ENCODE results near the gene MIPOL1.
"Not testable (repeated sequence)": the region's sequence is repeated elsewhere in the genome, so short reads cannot be mapped to it uniquely, and the experiment has no call there.

Gene MIPOL1

DNA sequence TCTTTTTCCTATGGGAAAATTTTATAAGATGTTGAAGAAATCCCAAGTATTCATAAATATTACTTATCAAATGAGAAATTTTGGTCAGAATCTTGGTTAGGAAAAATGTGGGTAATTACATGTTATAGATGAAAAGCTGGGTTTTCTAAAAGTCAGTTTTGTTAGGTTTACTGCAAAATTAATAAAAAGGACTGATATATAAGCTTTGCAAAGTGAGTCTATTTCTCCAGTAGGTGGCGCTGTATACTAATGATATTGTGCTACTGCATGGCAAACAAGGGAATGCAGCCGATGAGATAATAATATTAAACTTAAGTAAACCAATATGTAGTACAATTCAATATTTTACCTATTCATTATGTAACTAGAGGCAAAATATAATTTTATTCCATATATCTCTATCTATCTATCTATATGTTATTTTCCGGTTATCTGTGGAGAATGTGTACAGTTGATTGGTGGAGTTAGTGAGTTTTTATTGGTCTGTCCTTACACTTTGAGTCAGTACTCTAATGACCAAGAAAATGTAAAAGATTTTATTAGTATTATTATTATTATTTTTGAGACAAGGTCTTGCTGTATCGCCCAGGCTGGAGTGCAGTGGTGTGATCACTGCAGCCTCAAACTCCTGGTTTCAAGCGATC is 32.9 kb downstream of the MIPOL1 start:
- in situ Hi-C loops (cut with HindIII; ENCODE audit: low sequenced_read_pairs): no loop called here

DNA sequence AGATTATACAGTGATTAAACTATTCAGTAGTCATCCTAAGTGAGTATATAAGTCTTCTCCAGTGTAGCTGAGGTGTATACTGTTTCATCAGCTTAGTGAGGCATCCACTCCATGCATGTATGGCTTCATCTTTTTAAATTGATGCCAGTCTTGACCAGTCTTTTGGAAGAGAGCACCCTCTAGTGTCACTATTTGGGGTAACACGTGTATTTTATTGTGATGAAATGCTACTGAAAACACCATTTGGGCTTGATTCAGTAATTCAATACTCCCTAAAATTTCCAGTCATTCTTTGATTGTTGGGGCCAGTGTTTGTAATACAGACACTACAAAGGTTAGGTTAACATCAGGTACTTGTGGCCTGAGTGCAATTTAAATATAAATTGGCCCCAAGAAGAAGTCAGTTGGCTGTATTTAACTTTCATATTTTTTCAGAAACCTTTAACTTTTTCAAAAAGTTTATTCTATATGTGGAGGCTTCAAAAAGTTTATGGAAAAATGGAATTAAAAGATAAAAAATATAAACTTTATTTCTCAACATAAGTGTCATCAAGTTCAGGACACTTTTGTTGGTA is 35.3 kb downstream of the MIPOL1 start:
- in situ Hi-C loops (cut with HindIII; ENCODE audit: low sequenced_read_pairs): no loop called here

DNA sequence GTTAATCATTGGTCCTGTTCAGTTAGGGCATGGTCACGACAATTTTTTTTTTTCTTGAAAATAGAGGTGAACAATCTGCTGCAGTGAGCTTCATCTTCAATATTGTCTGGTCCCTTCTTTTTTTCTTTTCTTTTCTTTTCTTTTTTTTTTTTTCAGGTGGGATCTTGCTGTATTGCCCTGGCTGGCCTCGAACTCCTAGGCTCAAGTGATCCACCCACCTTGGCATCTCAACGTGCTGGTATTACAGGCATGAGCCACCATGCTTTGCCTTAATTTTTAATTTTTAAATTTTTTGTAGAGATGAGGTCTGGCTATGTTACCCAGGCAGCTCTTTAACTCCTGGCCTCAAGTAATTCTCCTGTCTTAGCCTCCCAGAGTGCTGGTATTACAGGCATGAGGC is 36.5 kb downstream of the MIPOL1 start:
- in situ Hi-C loops (cut with HindIII; ENCODE audit: low sequenced_read_pairs): no loop called here

DNA sequence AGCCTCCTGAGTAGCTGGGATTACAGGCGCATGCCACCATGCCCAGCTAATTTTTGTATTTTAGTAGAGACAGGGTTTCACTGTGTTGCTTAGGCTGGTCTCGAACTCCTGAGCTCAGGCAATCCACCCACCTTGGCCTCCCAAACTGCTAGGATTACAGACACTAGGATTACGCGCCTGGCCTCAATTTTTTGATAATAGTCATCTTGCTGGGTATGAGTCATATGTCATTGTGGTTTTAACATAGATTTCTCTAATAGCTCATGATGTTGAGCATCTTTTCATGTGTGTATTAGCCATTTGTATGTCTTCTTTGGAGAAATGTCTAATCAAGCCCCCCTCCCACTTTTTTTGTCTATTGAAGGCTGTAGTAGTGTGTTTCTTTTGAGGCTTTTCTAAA is 38.3 kb downstream of the MIPOL1 start:
- in situ Hi-C loops (cut with HindIII; ENCODE audit: low sequenced_read_pairs): not testable (repeated sequence)

DNA sequence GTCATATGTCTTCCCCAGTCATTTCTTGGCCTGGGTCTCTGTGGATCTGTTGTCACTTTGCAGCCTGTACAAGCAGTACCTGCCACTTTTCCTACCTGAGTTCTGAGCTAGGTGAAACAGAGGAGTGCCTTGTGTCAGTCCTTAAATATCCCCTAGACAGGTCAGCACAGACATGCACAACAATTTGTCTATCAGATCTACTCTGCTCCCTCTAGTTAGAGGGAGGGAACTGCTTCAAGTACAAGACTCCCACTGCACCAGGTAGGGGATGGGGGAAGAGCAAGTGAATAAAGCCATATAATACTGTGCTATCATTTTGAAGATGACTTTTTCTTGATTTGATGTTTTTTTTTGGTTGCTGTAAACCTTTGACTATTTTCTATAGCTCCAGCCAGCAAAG is 39.4 kb downstream of the MIPOL1 start:
- in situ Hi-C loops (cut with HindIII; ENCODE audit: low sequenced_read_pairs): no loop called here

DNA sequence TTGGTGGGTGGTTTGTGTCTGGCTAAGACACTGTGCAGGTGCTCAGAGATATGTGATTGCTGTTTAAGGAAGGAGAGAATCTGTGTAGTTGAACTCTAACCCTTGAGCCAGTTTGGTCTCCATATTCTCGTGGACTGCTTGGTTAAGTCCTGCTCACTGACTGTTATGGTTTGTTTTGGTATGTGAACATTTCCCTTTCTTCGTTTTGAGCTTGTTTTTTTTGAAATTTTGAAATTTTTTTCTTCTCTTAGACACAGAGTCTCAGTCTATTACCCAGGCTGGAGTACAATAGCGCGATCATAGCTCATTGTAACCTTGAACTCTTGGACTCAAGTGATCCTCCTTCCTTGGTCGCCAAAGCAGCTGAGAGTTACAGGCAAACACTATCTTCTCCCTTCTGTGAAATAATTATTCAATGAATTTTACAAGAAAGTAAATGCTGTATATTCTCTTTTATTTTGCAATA is 40.0 kb downstream of the MIPOL1 start:
- in situ Hi-C loops (cut with HindIII; ENCODE audit: low sequenced_read_pairs): no loop called here

DNA sequence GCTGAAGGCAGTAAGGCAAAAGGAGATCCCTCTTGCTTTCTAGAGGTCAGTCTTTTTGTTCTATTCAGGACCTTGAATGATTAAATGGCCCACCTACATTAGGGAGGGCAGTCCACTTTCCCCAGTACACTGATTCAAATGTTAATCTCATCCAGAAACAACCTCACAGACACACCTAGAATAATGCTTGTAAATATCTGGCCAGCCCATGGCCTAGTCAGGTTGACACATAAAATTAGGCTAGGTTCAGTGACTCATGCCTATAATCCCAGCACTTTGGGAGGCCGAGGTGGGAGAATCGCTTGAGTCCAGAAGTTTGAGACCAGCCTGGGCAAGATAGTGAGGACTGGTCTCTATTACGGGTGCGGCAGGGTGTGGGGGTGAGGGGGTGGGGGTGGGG is 43.5 kb downstream of the MIPOL1 start:
- in situ Hi-C loops (cut with HindIII; ENCODE audit: low sequenced_read_pairs): loop anchor here (10.0 kb wide), 1 partner anchor 324 kb away; no protein-coding TSS in a partner anchor

DNA sequence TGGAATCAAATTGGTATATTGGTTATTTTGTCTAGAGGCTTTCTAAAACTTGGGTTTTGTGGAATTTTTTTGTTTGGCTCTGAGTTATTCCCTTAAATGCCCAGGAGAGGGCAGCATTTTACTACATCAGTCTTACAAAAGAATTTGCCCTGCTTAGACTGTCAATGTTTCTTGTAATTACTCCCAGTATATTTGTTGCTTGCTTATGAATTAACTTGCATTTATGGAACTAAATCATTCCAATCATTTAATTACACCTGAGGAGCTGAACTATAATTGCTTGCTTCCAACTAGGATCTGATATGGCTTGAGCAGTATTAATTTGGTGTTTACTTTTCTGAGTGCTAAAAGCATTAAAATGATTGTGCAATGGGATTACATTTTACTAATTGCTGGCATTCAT is 48.7 kb downstream of the MIPOL1 start:
- in situ Hi-C loops (cut with HindIII; ENCODE audit: low sequenced_read_pairs): loop anchor here (10.0 kb wide), 1 partner anchor 318 kb away; no protein-coding TSS in a partner anchor

DNA sequence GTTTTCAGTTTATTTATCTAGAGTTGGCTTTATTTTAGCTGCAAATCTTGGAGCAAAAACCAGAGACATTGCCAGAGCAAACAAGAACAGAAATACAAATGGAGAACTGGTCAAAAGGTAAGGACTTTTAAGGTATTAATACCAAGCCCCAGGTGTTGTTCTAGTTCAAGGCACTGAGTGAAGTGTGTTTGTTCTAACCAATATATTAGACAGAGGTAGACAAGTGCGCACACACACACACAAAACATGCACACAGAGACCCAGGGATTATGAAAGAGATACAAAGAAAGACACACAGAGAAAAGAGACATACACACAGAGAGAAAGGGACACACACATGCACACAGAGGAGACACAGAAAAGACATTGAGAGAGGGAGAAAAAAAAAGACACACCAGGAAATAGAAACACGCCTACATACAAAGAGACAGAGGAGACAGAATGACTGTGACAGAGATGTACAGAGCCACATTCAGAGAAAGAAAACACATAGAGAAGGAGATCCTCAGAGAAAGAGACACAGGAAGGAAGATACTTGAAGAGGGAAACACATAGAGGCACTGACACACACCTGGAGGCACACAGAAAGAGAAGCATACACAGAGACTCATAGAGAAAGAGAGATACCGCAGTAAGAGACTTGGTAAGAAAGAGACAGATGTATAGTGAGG is 50.2 kb downstream of the MIPOL1 start:
- in situ Hi-C loops (cut with HindIII; ENCODE audit: low sequenced_read_pairs): loop anchor here (10.0 kb wide), 1 partner anchor 317 kb away; no protein-coding TSS in a partner anchor

DNA sequence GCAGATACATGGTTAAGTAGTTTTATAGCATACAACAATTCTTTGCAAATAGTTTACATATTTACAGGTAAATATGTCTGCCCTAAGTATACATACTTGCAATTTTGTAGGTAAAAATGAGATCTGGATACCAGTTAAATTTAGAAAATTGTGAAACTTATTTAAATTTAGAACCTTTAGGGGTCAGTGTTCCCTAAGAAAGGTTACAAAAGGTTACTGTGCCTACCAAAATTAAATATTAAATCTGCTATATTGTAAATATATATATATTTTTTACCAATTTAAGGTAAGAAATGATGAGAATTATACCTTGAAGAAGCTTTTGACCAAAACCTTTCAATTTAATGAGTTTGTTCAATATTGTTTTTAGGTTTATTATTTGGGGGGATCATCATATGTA is 54.0 kb downstream of the MIPOL1 start:
- in situ Hi-C loops (cut with HindIII; ENCODE audit: low sequenced_read_pairs): loop anchor here (10.0 to 25.0 kb wide), 3 partner anchors 183 to 611 kb away; no protein-coding TSS in a partner anchor

DNA sequence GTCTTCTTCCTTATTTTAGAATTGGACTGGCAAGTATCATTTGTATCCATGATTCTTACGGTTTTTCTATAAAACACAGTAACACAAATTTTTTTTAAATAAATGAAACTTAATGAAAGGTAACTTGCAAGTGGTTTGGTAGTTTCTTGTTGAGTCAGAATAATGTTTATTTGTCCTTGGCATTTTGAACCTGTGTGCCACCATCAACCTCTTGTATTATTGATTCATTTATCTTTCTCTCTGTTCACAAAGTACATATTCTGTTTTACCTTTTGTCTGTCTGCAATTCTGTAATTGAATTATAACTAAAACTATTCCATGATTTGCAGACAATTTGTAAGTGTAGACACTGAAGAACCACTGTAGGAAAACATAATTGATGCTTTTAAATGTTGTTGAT is 54.7 kb downstream of the MIPOL1 start:
- in situ Hi-C loops (cut with HindIII; ENCODE audit: low sequenced_read_pairs): loop anchor here (10.0 to 25.0 kb wide), 3 partner anchors 182 to 610 kb away; no protein-coding TSS in a partner anchor

DNA sequence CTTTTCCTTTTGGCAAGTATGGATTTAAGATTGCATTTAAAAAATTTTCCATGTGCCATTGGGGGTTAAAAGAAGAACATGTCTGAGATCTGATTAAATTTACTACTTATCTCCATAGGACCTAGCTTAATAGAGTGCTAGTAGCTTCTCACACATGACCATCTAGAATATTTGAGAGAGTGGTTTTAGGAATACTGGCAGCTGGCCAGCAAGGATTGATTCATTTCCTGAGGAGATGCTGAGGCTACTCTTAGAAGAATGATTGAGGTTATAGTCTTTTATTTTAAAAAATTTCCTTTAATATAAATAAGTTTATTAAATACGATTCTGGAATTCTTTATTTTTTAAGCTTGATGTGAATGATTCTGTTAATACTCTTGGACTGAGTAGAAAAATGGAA is 56.2 kb downstream of the MIPOL1 start:
- in situ Hi-C loops (cut with HindIII; ENCODE audit: low sequenced_read_pairs): loop anchor here (10.0 to 25.0 kb wide), 3 partner anchors 181 to 608 kb away; no protein-coding TSS in a partner anchor

DNA sequence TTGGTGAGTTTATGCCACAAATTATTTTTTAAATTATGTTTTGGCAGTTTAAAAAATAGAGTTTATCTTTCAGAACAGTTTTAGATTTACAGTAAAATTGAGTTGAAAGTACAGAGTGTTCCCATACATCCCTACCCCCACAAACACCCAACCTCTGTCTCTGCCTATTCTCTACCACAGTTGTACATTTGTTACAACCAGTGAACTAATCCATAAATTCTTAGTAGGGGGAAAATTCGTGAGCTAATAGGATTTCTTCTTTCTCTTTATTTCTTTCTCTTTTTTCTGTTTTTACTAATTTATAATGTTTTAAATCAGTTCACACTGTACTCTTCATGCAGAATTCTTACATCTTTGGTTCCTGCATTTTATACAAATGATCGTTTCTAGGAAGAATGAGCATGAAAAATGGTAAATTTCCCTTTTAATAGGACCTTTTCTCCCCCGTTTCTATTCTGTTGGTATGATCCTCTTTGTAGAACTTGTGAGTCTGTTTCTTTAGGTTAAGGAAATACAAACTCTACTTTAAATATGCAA is 56.7 kb downstream of the MIPOL1 start:
- in situ Hi-C loops (cut with HindIII; ENCODE audit: low sequenced_read_pairs): loop anchor here (10.0 to 25.0 kb wide), 3 partner anchors 180 to 608 kb away; no protein-coding TSS in a partner anchor

DNA sequence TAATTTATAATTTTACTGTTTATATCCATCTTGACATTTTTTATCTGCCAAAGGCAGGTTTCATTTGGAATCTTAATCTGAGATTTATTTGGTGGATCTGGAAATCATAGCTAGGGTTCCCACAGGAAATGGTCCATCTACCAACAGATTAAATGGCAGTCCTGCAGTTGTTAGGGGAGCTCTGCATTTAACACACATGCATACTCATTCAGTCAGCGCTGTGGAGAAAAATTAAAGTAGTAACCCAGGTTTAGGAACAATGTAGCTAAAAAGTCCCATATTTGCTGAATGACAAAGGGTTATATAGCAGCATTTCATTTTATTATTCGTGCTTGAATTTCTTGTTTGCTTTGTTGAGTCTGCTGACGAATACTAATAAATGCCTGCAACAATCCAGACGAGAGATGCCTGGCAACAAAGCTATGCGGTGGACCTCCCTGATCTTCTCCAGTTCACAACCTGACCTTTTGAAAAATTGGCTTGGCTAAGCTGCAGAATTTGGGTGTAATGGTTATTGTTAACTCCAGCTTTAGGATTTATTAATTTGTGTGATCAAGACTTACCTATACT is 59.8 kb downstream of the MIPOL1 start:
- in situ Hi-C loops (cut with HindIII; ENCODE audit: low sequenced_read_pairs): loop anchor here (10.0 to 25.0 kb wide), 3 partner anchors 177 to 605 kb away; no protein-coding TSS in a partner anchor

DNA sequence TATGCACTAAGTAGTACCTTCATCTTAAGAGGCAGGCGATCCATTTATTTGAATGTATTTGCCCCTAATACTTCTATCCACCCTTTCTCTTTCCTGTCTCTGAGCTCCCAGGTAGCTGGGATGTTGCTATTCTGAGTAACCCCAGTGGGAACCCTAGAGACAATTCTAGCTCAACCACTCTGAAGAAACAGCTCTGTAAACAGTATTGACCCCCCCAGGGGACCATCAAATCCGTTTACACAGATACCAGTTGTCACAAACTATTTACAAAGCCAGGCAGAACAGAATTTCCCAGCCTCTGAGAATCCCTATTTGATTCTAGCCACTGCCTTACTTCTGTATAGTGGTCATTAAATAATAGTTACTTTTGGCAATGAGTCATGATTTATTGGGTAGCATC is 64.9 kb downstream of the MIPOL1 start:
- in situ Hi-C loops (cut with HindIII; ENCODE audit: low sequenced_read_pairs): loop anchor here (25.0 kb wide), 1 partner anchor 600 kb away; no protein-coding TSS in a partner anchor

DNA sequence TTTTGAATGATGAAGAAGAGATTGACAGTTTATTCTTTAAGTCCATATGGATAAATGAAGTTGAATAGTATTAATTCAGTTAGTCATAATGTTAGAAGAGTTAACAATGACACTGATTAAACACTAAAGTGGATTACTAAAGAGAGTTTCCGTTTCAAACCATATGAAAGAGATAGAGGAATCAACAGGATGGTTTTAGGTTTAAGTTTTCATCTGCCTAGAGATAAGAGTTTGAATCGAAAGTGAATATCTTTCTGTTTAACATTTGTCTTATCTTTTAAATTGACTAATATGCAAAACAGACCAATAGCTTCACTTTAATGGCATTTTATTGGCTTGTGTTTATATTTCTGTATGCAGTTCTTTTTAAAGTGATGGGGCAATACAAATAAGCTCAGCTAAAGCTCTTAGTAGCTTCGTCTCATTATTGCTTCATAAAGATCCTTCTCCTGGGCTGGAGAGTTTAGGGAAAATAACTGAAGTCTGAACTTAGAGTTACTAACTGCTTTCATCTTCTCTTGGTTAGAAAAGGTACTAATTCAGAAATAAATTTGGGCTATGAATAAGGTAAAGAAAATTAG is 66.0 kb downstream of the MIPOL1 start:
- in situ Hi-C loops (cut with HindIII; ENCODE audit: low sequenced_read_pairs): loop anchor here (25.0 kb wide), 1 partner anchor 599 kb away; no protein-coding TSS in a partner anchor

DNA sequence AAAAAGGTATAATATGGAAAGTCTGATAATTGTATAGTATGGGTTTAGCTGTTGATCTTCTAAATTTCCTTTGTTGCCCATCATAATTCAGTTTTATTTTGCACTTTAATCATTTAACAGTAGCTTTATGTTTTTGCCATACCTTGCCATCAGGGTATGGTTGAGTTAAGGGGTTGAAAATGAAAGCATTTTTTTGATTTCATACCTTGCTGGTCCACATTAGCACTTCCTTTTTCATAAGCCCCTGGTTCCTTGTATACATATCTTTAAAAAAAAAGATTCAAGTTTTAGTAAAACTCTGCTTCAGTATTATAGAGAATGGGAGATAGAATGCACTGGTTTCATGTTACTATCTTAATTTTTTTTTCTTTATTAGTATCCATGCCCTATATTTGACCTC is 71.1 kb downstream of the MIPOL1 start:
- in situ Hi-C loops (cut with HindIII; ENCODE audit: low sequenced_read_pairs): loop anchor here (25.0 kb wide), 1 partner anchor 594 kb away; no protein-coding TSS in a partner anchor

DNA sequence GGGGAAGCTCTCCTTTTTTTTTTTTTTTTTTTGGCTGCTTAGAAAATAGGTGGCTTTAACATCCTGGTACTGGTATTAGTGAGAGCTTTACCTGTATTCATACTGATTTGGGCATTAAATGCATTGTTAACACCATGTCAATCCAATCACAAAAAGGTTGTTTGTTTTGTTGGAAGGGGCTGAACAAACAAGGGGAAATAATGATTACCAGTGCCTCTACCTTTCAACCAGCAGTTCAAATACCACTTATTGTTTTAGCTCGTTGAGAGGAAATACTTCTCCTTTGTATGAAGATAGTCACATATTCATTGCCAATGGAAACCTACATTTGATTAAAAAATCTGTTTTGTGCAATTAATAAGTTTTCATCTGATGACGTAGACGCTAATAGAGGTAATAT is 72.9 kb downstream of the MIPOL1 start:
- in situ Hi-C loops (cut with HindIII; ENCODE audit: low sequenced_read_pairs): loop anchor here (25.0 kb wide), 1 partner anchor 592 kb away; no protein-coding TSS in a partner anchor

DNA sequence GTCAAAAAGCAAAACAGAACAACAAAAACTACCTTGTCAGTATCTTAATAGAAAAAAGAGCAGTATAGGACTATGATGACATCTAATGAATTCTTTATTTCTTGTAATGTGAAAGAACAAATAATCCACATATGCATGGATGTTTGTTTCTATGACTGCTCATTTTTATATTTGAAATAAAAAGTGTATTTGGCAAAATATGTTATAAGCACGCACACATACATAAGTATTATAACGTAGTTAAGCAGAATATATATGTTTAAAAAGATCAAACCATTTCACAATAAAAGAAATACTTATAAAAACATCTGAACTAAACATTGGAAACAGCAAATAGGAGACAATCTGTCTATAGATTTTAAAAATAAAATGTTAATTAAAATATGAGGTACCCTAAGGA is 74.8 kb downstream of the MIPOL1 start:
- in situ Hi-C loops (cut with HindIII; ENCODE audit: low sequenced_read_pairs): loop anchor here (25.0 kb wide), 1 partner anchor 590 kb away; no protein-coding TSS in a partner anchor

DNA sequence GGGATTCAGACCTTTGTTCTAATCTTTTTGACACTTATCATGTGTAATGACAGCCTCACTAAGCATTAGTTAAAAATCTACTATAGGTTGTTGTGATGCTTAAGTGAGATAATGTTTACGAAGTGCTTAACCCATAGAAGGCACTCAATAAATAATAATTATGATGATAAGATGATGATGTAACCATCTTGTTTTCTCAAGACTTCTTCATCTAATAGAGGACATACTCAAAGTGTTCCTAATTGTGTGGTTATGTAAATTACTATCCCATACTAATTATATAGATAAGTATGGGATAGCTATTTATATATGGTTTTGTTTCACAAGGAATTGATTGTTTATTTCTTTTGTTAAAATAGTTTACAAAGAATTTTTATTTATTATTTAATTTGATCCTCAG is 76.9 kb downstream of the MIPOL1 start:
- in situ Hi-C loops (cut with HindIII; ENCODE audit: low sequenced_read_pairs): loop anchor here (25.0 kb wide), 1 partner anchor 588 kb away; no protein-coding TSS in a partner anchor

Data from DLD1 (cell line).